Activated CD4-positive, alpha-beta T cell treated with anti-CD3 and anti-CD28 coated beads for 48 hours (primary cell): ENCODE measurements around the gene PTTG2.
A peak's percentile ranks its signal among the peaks of the same experiment; 100 is the strongest.
"Not testable (repeated sequence)": the region's sequence is repeated elsewhere in the genome, so short reads cannot be mapped to it uniquely, and the experiment has no call there.

ENCODE experiments used
- DNase-seq: peaks from one replicate; pipeline ENCODE4 v3.0.0-alpha.2; 2020

The PTTG2 gene

DNA sequence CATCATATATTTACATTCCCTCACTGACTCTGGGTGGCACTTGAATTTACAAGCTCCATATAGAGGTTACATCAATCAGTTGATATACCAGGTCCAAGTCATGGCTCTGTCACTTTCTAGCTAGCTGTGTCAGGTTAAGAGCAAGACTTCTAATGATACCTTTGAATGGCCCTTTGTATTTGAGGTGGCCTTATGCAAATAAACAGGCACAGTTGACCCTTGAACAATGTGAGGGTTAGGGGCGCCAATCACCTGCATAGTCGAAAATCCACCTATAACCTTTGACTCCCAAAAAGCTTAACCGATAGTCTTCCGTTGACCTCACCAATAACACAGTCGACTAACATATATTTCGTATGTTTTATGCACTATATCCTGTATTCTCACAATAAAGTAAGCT lies 1.3 kb upstream of the PTTG2 start:
- DNase-seq: no peak

GRCh38 chr4:37960679-37961450 lies 667 bp downstream of the PTTG2 start:
- no peak for DNase-seq

DNA sequence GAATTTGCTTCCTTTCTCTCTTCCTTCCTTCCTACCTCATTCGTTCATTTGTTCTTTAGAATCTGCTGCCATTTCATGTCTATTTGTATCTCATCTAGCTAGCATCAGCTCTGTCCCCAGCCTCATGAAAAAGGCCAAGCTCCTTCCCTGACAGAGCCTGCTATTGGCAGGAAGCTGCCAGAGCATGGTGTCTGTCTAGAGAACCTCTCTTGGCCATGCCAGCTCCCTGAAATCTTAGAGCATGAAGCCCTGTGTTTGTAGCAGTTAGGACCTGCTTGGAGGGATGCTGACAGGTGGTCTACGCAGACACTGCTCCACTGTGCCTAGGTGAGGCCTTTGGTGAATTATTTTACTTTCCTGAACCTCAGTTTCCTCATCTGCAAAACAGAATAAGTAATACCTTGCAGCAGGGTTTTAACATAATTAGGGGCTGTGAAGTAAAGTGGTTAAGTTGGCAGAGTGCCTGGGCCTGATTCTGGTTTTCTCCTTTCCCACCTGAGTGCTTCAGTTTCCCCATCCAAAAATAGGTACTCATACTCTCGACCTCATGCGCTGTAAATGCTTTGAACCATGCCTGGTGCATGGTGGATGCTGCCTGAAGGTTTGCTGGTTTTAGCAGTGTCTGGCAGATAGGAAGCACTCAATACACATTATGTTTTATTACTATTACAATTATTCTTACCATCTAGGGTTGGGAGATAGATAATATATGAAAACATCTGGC lies 4.7 kb downstream of the PTTG2 start:
- DNase-seq: no peak

DNA sequence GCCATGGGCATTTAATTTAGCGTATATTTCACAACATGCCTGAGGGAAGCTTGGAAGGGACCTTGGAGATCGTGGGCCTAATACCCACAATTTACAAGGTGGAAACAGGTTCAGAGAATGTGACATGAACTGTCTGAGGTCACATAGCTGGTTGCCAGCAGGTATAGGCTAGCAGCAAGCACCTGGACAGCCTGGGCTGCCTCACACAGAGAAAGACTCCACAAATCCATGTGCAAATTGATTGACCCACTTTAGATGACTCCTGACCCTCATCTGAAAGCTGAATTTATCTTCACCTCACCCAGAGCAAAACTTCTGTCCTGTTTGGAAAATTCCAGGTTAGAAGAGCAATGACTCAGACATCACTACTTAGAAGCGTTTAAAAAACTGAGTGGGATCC lies 5.8 kb downstream of the PTTG2 start:
- DNase-seq: no peak

DNA sequence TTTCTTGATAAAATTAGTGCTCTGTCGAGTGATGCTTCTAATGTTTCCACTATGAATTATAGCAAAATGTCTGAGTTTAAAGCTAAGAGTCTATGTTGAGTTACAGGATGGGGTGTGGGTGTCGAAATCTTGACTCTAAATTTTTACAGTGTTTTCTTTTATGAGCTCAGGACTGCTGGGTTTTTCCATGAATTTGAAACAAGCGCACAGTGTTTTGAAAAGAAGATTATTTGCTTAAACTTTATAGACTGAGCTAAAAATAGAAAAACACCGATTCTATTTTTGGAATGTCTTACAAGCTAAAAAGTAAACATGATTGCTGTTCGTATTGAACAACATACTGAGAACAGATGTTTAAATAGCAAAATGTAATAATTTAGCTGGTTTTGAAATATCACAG lies 7.5 kb downstream of the PTTG2 start:
- DNase-seq: no peak

GRCh38 chr4:37968747-37969146 lies 8.5 kb downstream of the PTTG2 start:
- DNase-seq: no peak

- peak; percentile 82 for DNase-seq
Measured at GRCh38 chr4:37970702-37971101, 10.5 kb downstream of the PTTG2 start.

- DNase-seq: no peak
Measured at GRCh38 chr4:37971202-37971601, 11.0 kb downstream of the PTTG2 start.

DNA sequence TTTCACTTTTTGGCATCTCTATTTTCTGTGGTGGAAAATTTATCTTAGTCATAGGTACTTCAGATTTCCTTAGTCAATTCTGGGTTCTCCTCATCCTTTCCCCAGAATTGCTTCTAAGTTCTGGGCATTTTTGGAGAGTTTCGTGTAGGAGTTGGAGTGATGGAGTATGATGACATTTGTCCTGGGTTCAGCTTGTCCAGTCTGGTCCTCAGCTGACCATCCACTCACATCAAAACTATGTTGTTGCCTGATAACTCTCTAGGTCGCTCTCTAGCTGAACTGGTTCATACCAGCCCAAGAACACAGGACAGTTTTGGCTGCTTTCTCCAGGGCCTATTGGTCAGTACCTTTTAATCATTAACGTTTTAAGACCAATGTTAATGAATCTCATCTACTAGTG lies 13.2 kb downstream of the PTTG2 start:
- no peak for DNase-seq

GRCh38 chr4:37975321-37975822 lies 15.2 kb downstream of the PTTG2 start:
- not testable (repeated sequence) for DNase-seq

GRCh38 chr4:37976507-37976906 lies 16.3 kb downstream of the PTTG2 start:
- no peak for DNase-seq

GRCh38 chr4:37976991-37977470 lies 16.8 kb downstream of the PTTG2 start:
- DNase-seq: peak; percentile 82

GRCh38 chr4:37977471-37978247 lies 17.5 kb downstream of the PTTG2 start:
- DNase-seq: peak; percentile 79

GRCh38 chr4:37978248-37978924 lies 18.2 kb downstream of the PTTG2 start:
- peak; percentile 56 for DNase-seq

GRCh38 chr4:37980246-37980645 lies 20.0 kb downstream of the PTTG2 start:
- no peak for DNase-seq

DNA sequence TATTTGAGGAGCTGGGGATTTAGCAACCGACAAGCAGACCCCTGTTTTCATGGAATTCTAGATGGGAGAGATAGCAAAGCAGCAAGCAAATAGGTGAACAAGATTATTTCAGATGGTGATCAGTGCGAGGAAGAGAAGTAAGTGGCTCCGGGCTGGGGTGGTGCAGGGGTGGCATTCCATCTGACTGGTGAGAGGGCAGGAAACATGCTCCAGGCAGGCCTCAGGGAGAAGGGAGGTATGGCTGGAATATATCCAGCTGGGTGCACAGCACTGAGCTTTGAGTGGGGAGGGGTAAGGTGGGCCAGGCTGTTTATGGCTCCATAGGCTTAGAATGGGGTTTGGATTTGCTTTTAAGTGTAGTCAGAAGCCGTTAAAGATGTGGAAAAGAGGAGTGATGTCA lies 21.2 kb downstream of the PTTG2 start:
- no peak for DNase-seq

- DNase-seq: no peak
Measured at GRCh38 chr4:37981844-37982720, 21.9 kb downstream of the PTTG2 start.

GRCh38 chr4:37982736-37983135 lies 22.5 kb downstream of the PTTG2 start:
- DNase-seq: no peak

- no peak for DNase-seq
Measured at GRCh38 chr4:37983951-37984350, 23.8 kb downstream of the PTTG2 start.

DNA sequence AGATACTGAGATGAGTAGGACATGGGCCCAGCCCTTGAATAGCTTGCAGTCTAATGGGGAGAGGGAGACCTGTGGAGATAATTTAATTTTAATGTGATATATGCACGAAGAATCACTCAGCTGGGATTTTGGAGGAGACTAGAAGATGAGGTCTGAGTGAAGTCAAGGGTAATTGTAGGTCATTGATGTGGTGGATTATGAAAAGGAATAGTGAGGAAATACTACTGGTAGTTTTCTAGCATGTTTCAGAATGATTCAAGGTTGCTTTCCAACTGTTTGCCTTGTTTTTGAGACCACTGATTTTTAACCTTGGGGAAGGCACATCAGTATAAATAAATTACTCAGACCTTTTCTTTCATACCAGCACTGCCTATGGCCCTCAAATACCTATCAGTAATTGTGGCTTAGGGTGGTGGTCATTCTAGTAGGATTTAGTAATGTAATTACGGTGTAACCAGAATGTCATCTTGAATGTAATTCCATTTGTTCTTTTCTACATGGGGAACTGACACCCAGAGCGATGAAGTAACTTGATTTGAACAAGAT lies 25.6 kb downstream of the PTTG2 start:
- DNase-seq: no peak

DNA sequence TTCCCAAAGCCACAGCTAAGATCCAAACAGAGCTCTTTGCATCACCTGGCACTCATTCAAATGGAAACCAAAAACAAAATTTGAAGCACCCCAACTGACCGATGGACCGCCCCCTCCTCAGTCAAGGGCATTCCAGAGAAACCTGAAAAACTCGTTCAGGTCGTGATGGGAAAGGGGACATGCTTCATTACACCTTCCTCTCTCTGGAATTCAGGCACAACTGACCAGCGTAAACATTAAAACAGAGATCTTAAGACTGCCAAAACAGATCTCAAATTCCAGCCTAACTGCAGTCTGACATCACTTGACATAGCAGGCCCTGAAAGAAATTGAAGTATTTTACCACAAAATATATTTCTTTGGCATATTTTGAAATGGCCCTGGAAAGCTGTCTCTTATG lies 28.5 kb downstream of the PTTG2 start:
- DNase-seq: no peak
